NCI-H510A treated with DMSO at 0.1 percent for 48 hours (cell line): ENCODE results near the gene CPO.

ENCODE experiments used
- DNase-seq: peaks from one replicate; lab custom pipeline; 2025; lab: John Stamatoyannopoulos, UW

CPO gene

GRCh38 chr2:206974551-206974950 lies 35.2 kb downstream of the CPO start:
- DNase-seq, result no peak

GRCh38 chr2:206978746-206979145 lies 39.4 kb downstream of the CPO start:
- DNase-seq, result no peak

- DNase-seq, result no peak
Measured at GRCh38 chr2:206979365-206979764, 40.0 kb downstream of the CPO start.

- no peak for DNase-seq
Measured at GRCh38 chr2:206979922-206980321, 40.6 kb downstream of the CPO start.

- no peak for DNase-seq
Measured at GRCh38 chr2:206980413-206980812, 41.1 kb downstream of the CPO start.

GRCh38 chr2:206981086-206981674 lies 41.9 kb downstream of the CPO start:
- no peak for DNase-seq

- peak; percentile 42 for DNase-seq
Measured at GRCh38 chr2:206981739-206982340, 42.5 kb downstream of the CPO start.

- no peak for DNase-seq
Measured at GRCh38 chr2:206982360-206982955, 43.1 kb downstream of the CPO start.

- DNase-seq, result no peak
Measured at GRCh38 chr2:206983161-206983859, 44.0 kb downstream of the CPO start.

GRCh38 chr2:206984206-206984605 lies 44.9 kb downstream of the CPO start:
- no peak for DNase-seq

- DNase-seq, result no peak
Measured at GRCh38 chr2:206986943-206987342, 47.6 kb downstream of the CPO start.

GRCh38 chr2:206987810-206988209 lies 48.5 kb downstream of the CPO start:
- no peak for DNase-seq

- DNase-seq, result no peak
Measured at GRCh38 chr2:206988884-206989283, 49.6 kb downstream of the CPO start.

GRCh38 chr2:206989311-206989710 lies 50.0 kb downstream of the CPO start:
- DNase-seq, result peak; percentile 31

GRCh38 chr2:206990360-206990759 lies 51.0 kb downstream of the CPO start:
- no peak for DNase-seq

- DNase-seq, result no peak
Measured at GRCh38 chr2:206991070-206991469, 51.8 kb downstream of the CPO start.

- no peak for DNase-seq
Measured at GRCh38 chr2:206993396-206993911, 54.1 kb downstream of the CPO start.

GRCh38 chr2:206993964-206994363 lies 54.6 kb downstream of the CPO start:
- no peak for DNase-seq

- no peak for DNase-seq
Measured at GRCh38 chr2:206996556-206997065, 57.3 kb downstream of the CPO start.

- DNase-seq, result no peak
Measured at GRCh38 chr2:207008105-207008990, 69.0 kb downstream of the CPO start.

- DNase-seq, result no peak
Measured at GRCh38 chr2:207012461-207012860, 73.1 kb downstream of the CPO start.

GRCh38 chr2:207014424-207014823 lies 75.1 kb downstream of the CPO start:
- DNase-seq, result no peak
